SK-N-SH (cell line): ENCODE data around the gene ADCY6. TPM values are rescaled to one million over a fixed set of nuclear protein-coding genes. Genes with fewer than 3 reads are reported as not detected.

Experiments used
- CTCF ChIA-PET: fragments of 300-600, 350-600 bp; formaldehyde crosslinking; extraction: SDS; loops from one replicate; lab custom pipeline; 2021; lab: Yijun Ruan, JAX
- POLR2A ChIA-PET: fragments of 350-600 bp; sonication (Branson Sonifier 250); formaldehyde crosslinking; extraction: SDS; loops from one replicate; lab custom pipeline; 2020; ENCODE audit warnings: antibody characterized with exemption, inconsistent platforms; lab: Yijun Ruan, JAX
- DNase-seq: peaks from one replicate; pipeline ENCODE4 v3.0.0; 2012
- H2AFZ ChIP-seq: fragments of 200-600 bp; sonication (generic); 2 replicates; pipeline ENCODE4 v1.8.1; 2016; ENCODE audit warnings: antibody characterized with exemption, mild to moderate bottlenecking, low read depth
- H3F3A ChIP-seq: fragments of 200-600 bp; sonication (generic); replicated peaks from 2 replicates; pipeline ENCODE3; 2016; ENCODE audit warnings: antibody characterized with exemption, mild to moderate bottlenecking; ENCODE audit not compliant: insufficient read depth
- H3K27ac ChIP-seq, 2 experiments: fragments of 200-500 bp in 1 of 2; fragments of 200-600 bp in 1 of 2; sonication (Bioruptor generic) in 1 of 2; sonication (generic), shearing (Covaris generic) in 1 of 2; 2 replicates each; pipeline versions ENCODE4 v1.5.1 to v1.6.1; 2014 to 2016; ENCODE audit warnings: low read depth in 2 of 2, inconsistent platforms in 1 of 2, low read length in 1 of 2, mild to moderate bottlenecking in 1 of 2, mixed read lengths in 1 of 2
- H3K27me3 ChIP-seq: fragments of 200-600 bp; sonication (generic), shearing (Covaris generic); 2 replicates; pipeline ENCODE4 v1.6.1; 2016; ENCODE audit warnings: mixed run types; ENCODE audit not compliant: insufficient read depth
- H3K36me3 ChIP-seq, 2 experiments: fragments of 200-500 bp in 1 of 2; fragments of 200-600 bp in 1 of 2; sonication (Bioruptor generic) in 1 of 2; sonication (generic) in 1 of 2; replicated peaks in 1 of 2; 2 replicates each; pipeline versions ENCODE3 to v1.5.1; 2014 to 2016; ENCODE audit warnings: low read length in 1 of 2, mild to moderate bottlenecking in 1 of 2; ENCODE audit not compliant: insufficient read depth in 2 of 2, control insufficient read depth in 1 of 2
- H3K4me1 ChIP-seq, 2 experiments: fragments of 200-500 bp in 1 of 2; fragments of 200-600 bp in 1 of 2; sonication (Bioruptor generic) in 1 of 2; sonication (generic), shearing (Covaris generic) in 1 of 2; 2 replicates each; pipeline versions ENCODE4 v1.5.1 to v1.6.1; 2014 to 2016; ENCODE audit warnings: low read depth in 1 of 2, low read length in 1 of 2, mixed run types in 1 of 2; ENCODE audit not compliant: insufficient read depth in 2 of 2, control insufficient read depth in 1 of 2
- H3K4me2 ChIP-seq: fragments of 200-600 bp; sonication (generic), shearing (Covaris generic); 2 replicates; pipeline ENCODE4 v1.6.1; 2017; ENCODE audit warnings: mixed run types
- H3K4me3 ChIP-seq, 2 experiments: fragments of 200-500 bp in 1 of 2; fragments of 200-600 bp in 1 of 2; sonication (Bioruptor generic) in 1 of 2; sonication (generic), shearing (Covaris generic) in 1 of 2; 2 replicates each; pipeline versions ENCODE4 v1.5.1 to v1.8.1; 2014 to 2016; ENCODE audit warnings: low read depth in 2 of 2, inconsistent platforms in 1 of 2, low read length in 1 of 2, mild to moderate bottlenecking in 1 of 2, mixed read lengths in 1 of 2, moderate library complexity in 1 of 2
- H3K79me2 ChIP-seq: fragments of 200-600 bp; sonication (generic); 2 replicates; pipeline ENCODE4 v1.8.1; 2017; ENCODE audit warnings: mild to moderate bottlenecking; ENCODE audit not compliant: insufficient read depth
- H3K9ac ChIP-seq: fragments of 200-600 bp; sonication (generic); 2 replicates; pipeline ENCODE4 v1.6.1; 2017; ENCODE audit warnings: mixed run types
- H3K9me2 ChIP-seq: fragments of 200-600 bp; sonication (generic); 2 replicates; pipeline ENCODE4 v1.6.1; 2017; ENCODE audit warnings: mixed run types
- H3K9me3 ChIP-seq: fragments of 200-600 bp; sonication (generic); 2 replicates; pipeline ENCODE4 v1.6.1; 2017; ENCODE audit warnings: mixed run types, mild to moderate bottlenecking, moderate library complexity
- H4K20me1 ChIP-seq: fragments of 200-600 bp; sonication (generic); 2 replicates; pipeline ENCODE4 v1.6.1; 2017; ENCODE audit warnings: mild to moderate bottlenecking, mixed run types; ENCODE audit not compliant: insufficient read depth
- CHD2 ChIP-seq: fragments of 150-350 bp; IDR thresholded peaks from 2 replicates; pipeline ENCODE4 v1.6.1; 2018; ENCODE audit warnings: low read length; ENCODE audit not compliant: partially characterized antibody
- EP300 ChIP-seq, 2 experiments: IDR thresholded peaks; 2 replicates each; pipeline versions ENCODE4 v1.4.0 to v1.6.1; 2012; ENCODE audit warnings: borderline replicate concordance in 1 of 2, low read depth in 1 of 2, low read length in 1 of 2
- EZH2phosphoT487 ChIP-seq: fragments of 200-600 bp; sonication (generic); IDR thresholded peaks from 2 replicates; pipeline ENCODE4 v1.6.1; 2017; ENCODE audit warnings: low read depth, mixed run types, mild to moderate bottlenecking, antibody characterized with exemption, moderate library complexity, borderline replicate concordance
- FOXJ3 ChIP-seq: sonication (generic); formaldehyde crosslinking; IDR thresholded peaks from 2 replicates; pipeline ENCODE4 v1.5.1; 2020; ENCODE audit warnings: mild to moderate bottlenecking, missing genetic modification reagents
- GATA2 ChIP-seq: sonication (generic); formaldehyde crosslinking; IDR thresholded peaks from 2 replicates; pipeline ENCODE4 v1.5.0; 2020; ENCODE audit warnings: mild to moderate bottlenecking, missing genetic modification reagents
- MEF2A ChIP-seq: IDR thresholded peaks from 2 replicates; pipeline ENCODE4 v1.4.0; 2012; ENCODE audit warnings: low read depth, borderline replicate concordance
- MXI1 ChIP-seq: IDR thresholded peaks from 2 replicates; pipeline ENCODE4 v1.6.1; 2012; ENCODE audit warnings: mild to moderate bottlenecking, low read depth, low read length, improper control_type of control experiment
- NFIC ChIP-seq: IDR thresholded peaks from 2 replicates; pipeline ENCODE4 v1.4.0; 2012; ENCODE audit warnings: borderline replicate concordance
- NRF1 ChIP-seq: IDR thresholded peaks from 2 replicates; pipeline ENCODE4 v1.6.1; 2012; ENCODE audit warnings: low read depth, mild to moderate bottlenecking, low read length
- RAD21 ChIP-seq: IDR thresholded peaks from 2 replicates; pipeline ENCODE4 v1.6.1; 2012; ENCODE audit warnings: mild to moderate bottlenecking, low read length
- RCOR1 ChIP-seq: fragments of 150-350 bp; IDR thresholded peaks from 2 replicates; pipeline ENCODE4 v1.6.1; 2017; ENCODE audit warnings: antibody characterized with exemption, low read length
- REST ChIP-seq: IDR thresholded peaks from 2 replicates; pipeline ENCODE4 v1.6.1; 2012; ENCODE audit warnings: mild to moderate bottlenecking, low read depth, low read length, moderate library complexity
- RFX5 ChIP-seq: IDR thresholded peaks from 2 replicates; pipeline ENCODE4 v1.6.1; 2012; ENCODE audit warnings: mild to moderate bottlenecking, improper control_type of control experiment, low read length
- RXRA ChIP-seq: IDR thresholded peaks from 2 replicates; pipeline ENCODE4 v1.4.0; 2012; ENCODE audit warnings: low read depth, mild to moderate bottlenecking, borderline replicate concordance
- SIN3A ChIP-seq: IDR thresholded peaks from 2 replicates; pipeline ENCODE4 v1.6.1; 2012; ENCODE audit warnings: low read depth, mild to moderate bottlenecking, low read length, moderate library complexity, borderline replicate concordance
- TCF12 ChIP-seq: IDR thresholded peaks from 2 replicates; pipeline ENCODE4 v1.4.0; 2012
- USF1 ChIP-seq: IDR thresholded peaks from 2 replicates; pipeline ENCODE4 v1.4.0; 2012; ENCODE audit warnings: low read depth, borderline replicate concordance
- YY1 ChIP-seq: IDR thresholded peaks from 2 replicates; pipeline ENCODE4 v1.4.0; 2012; ENCODE audit warnings: low read depth, mild to moderate bottlenecking
- ZBTB33 ChIP-seq: IDR thresholded peaks from 2 replicates; pipeline ENCODE4 v1.4.0; 2012; ENCODE audit warnings: low read depth, borderline replicate concordance
- WGBS: methylation state at CpG from one replicate; pipeline ENCODE4 v1.1.6; 2017; ENCODE audit warnings: low lambda C conversion rate; 5-methylcytosine and 5-hydroxymethylcytosine counted together
- polyA plus RNA-seq, 3 experiments: library from polyadenylated mRNA; depleted of rRNA; stranded (reverse); fragments of >200 nt; gene quantifications; 2 replicates each; pipeline ENCODE4 v1.2.3, GENCODE V29; 2012

ADCY6 gene
- polyA plus RNA-seq, 1 of the 3 experiments (the other 2 are of a cell fraction): 36.0 TPM

- Histone ChIP-seq H4K20me1 (no peaks in the 10 kb centered on the region), H3K4me1 (no peaks in the 10 kb centered on the region), H3K36me3 (no peaks in the 10 kb centered on the region), H3F3A (no peaks in the 10 kb centered on the region), H2AFZ (no peak overlapping the region), H3K27me3 (peaks cover 12% of the 10 kb centered on the region), H3K9me3 (no peaks in the 10 kb centered on the region), H3K27ac (no peak overlapping the region), H3K9ac (no peak overlapping the region), H3K9me2 (no peaks in the 10 kb centered on the region)
- CTCF ChIA-PET: interaction anchor here (1.9 to 2.4 kb wide), 2 partner anchors 9 to 52 kb away, joined by 7 to 9 read pairs; no protein-coding TSS in a partner anchor
- WGBS: 63% methylated on average over 9 of the region's 9 CpGs
- TF ChIP-seq EZH2phosphoT487 (no peak), GATA2 (no peak), RAD21 (no peak), NRF1 (no peak), RXRA (no peak), RCOR1 (no peak), ZBTB33 (no peak), CHD2 (no peak), MXI1 (no peak)
- TF ChIP-seq, all 33 proteins: peak for 0
- DNase-seq: no peak
- Histone ChIP-seq H3K4me2 (no peak overlapping the region), H3K4me3 (no peak overlapping the region), H3K79me2 (no peaks in the 10 kb centered on the region)
- POLR2A ChIA-PET: no interaction called here
Measured at GRCh38 chr12:48744251-48745008, 44.5 kb downstream of the ADCY6 start.

- Histone ChIP-seq H3K4me1 (no peaks in the 10 kb centered on the region), H3K27me3 (peaks cover 16% of the 10 kb centered on the region), H2AFZ (no peak overlapping the region), H3K9me3 (no peaks in the 10 kb centered on the region), H3F3A (no peaks in the 10 kb centered on the region), H4K20me1 (no peaks in the 10 kb centered on the region), H3K36me3 (no peaks in the 10 kb centered on the region), H3K9me2 (no peaks in the 10 kb centered on the region), H3K4me3 (no peak overlapping the region), H3K4me2 (no peak overlapping the region), H3K27ac (no peak overlapping the region), H3K79me2 (no peaks in the 10 kb centered on the region), H3K9ac (no peak overlapping the region)
- CTCF ChIA-PET: interaction anchor here (1.2 to 4.5 kb wide), 4 partner anchors 14 to 79 kb away, joined by 3 to 18 read pairs (median 4); partner anchors contain the start of gene CACNB3
- TF ChIP-seq TCF12 (no peak), MXI1 (no peak), USF1 (no peak), FOXJ3 (CRISPR knock-in tag) (no peak), EZH2phosphoT487 (no peak), RFX5 (no peak), RAD21 (no peak), MEF2A (no peak), YY1 (no peak), SIN3A (no peak), NFIC (no peak), RCOR1 (no peak), EP300 (IDR thresholded peaks at IDR 0.05; ENCODE audit: borderline replicate concordance in 1 of 2, low read depth in 1 of 2, low read length in 1 of 2) (no peak), REST (no peak), NRF1 (no peak)
- DNase-seq: no peak
- WGBS: 3% methylated on average over 5 of the region's 5 CpGs
- POLR2A ChIA-PET: no interaction called here
Measured at GRCh38 chr12:48739618-48740269, 49.1 kb downstream of the ADCY6 start.
